Iris pigment epithelial cell (primary cell): ENCODE measurements around the gene EGLN2.
"Not testable (repeated sequence)": the region's sequence is repeated elsewhere in the genome, so short reads cannot be mapped to it uniquely, and the experiment has no call there.

Experiments used
- DNase-seq: peaks from one replicate; pipeline ENCODE4 v3.0.0-alpha.2; 2011; ENCODE audit warnings: low read depth

EGLN2 gene

DNA sequence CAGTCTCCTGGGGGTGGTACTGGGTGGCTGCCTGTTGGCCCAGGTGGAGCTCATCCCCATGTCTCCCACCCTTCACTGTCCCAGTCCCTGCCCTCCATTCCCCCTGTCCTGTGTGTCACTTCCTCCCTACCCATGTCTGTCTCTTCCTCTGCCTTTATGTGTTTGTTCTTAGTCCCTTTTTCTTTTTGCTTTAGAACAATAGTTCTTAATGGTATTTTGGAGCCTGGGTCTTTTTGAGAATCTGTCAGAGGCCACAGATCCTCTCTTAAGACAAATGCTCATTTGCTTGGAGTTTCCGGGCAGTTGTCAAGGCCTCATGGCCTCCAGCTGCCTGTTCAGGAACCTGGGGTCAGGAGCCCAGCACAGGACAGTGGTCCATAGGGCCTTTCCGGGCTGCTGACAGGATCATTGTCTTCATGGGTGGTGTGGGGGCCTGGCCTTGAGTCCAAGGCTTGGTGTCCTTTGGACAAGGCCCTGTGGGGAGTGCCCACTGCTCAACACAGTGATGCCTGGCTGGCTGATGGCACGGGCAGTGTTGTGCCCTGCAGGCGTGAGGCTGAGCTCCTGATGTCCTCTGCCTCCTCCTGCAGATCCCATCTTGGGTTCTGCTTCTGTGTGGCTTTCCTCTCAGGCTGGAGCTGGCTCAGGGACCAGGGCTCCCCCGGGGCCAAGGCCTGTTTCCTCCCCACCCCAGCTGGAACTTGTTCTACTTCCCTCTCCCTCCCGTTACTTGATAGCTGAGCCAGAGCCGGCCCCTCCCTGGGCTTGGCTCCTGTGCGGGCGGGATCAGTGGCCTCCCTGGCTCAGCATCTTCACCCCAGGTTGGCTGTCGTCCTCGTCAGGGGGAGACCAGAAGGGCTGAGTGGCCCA is 3.5 kb downstream of the EGLN2 start:
- no peak for DNase-seq

DNA sequence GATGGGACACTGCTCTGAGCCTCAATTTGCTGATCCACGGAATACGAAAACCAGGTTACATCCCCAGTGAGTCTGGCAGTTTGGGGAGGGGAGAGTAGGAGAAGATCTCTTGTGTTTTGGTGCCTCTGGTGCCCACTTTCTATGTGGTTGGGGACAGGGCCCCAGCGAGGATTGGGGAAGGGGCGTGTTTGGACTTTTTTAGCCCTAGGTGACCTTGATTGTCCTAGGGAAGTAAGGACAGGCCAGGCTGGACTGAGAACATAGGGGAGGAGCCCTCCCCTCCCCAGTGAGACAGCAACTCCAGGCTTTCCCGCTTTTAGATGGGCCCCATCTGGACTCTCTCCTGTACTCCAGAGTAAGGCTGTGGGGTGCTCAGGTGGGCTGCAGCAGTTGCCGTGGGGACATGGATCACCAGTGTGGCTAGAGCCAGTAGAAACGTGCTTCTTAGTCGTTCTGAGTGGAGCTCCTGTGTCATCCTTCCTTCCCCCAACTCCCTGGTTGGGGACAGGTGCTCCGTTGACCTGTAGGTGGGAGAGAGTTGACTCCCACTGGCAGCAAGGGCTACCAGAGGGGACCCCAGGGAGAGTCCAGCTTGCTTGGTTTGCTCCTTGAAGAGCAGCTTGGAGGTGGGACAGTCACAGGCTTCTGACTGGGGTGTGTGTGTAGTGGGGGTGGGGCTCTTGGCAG is 4.3 kb downstream of the EGLN2 start:
- DNase-seq = no peak

DNA sequence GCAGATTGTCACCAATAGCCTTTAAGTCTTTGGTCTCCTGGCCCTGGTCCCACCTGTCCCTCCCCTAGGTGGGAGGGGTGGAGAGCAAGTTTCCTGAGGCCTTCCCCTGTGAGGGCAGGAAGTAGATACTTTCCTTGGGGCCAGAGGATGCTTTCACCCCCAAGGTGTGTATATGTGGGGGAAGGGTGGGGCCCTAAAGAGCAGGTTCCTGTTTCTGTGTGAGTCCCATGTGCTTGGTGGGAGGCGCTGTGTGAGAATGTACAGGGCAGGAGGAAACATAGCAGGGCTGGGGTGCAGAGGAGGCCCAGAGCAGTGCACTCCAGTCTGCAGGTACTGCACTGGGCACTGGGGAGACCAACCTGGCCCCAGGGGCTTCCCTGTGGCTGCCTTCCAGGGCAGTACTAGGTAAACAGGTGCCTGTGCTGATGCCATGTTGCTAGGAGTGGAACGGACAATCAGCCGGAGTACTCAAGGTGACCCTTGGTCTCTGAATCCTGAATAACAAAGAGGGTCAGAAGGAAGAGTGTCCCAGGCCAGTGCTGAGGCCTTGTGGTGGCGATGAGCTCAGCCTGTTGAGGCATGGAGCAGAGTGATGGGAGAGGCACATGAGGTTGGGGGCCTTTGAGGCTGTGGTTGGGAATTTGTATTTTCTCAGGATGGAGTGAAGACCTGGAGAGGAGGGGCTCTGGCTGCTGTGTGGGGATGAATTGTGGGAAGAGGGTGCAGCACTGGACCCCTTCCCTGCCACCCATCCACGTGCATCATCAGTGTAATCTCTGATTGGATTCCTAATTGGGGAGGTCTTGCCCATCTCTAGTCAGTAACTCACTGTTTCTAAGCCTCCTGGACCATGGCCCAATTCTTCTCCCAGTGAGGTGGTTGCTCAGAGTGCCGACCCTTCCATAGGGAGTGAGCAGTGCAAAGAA is 5.1 kb downstream of the EGLN2 start:
- no peak for DNase-seq

- DNase-seq = no peak
Observed at GRCh38 chr19:40804783-40805242, 5.8 kb downstream of the EGLN2 start.

DNA sequence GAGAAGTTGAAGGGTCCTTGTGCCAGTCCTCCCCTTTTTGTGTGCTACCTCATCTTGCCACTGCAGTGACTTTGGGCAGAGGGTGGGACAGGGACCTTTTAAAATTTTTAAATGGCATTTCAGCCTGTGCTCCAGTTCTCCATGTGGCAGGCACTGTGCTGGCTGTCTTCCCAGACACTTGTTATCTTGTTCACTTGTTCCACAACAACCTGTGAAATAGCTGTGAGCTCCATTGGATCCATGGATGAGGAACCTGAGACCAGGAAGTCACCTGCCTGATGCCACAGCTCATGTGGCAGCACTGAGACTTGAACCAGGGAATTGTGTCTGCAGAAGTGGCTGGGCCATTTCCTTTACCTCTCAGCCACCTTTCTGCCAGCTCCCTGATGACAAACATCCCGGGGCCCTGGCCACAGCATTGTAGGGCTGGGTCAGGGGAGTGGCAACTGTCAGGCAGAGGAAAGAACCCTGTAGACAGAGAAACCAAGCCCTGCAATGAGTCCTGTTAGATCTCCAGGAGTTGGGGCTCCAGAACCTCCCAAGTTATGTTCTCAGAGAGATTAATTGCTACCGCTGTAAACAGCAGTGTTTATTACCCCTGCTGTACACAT is 6.4 kb downstream of the EGLN2 start:
- no peak for DNase-seq

- DNase-seq = peak; percentile 97
Observed at GRCh38 chr19:40806423-40807146, 7.6 kb downstream of the EGLN2 start.

DNA sequence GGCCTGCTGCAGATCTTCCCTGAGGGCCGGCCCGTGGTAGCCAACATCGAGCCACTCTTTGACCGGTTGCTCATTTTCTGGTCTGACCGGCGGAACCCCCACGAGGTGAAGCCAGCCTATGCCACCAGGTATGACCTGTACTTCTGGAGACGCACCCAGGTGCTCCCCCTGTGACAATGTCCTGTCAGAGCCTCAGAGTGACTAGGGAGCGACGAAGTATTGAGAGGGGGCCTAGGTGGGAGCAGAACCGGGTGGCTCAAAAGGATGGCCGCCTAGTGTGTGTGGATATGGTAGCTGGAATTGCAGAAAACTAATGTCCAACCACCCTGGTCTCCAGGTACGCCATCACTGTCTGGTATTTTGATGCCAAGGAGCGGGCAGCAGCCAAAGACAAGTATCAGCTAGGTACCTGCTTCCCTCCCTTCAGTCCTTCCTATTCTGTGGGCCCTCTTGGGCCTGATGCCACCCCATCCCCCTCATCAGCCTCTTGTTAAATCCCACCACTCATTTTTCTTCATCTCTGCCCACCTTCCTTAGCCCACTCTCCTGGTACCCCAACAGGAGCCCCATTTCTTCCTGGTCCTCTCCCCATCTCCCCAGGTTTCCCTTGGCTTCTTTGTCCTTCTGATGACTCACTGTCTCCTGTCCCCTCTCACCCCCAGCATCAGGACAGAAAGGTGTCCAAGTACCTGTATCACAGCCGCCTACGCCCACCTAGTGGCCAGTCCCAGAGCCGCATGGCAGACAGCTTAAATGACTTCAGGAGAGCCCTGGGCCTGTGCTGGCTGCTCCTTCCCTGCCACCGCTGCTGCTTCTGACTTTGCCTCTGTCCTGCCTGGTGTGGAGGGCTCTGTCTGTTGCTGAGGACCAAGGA is 8.4 kb downstream of the EGLN2 start:
- no peak for DNase-seq

DNA sequence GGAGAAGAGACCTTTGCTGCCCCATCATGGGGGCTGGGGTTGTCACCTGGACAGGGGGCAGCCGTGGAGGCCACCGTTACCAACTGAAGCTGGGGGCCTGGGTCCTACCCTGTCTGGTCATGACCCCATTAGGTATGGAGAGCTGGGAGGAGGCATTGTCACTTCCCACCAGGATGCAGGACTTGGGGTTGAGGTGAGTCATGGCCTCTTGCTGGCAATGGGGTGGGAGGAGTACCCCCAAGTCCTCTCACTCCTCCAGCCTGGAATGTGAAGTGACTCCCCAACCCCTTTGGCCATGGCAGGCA is 9.0 kb downstream of the EGLN2 start:
- no peak for DNase-seq

- no peak for DNase-seq
Observed at GRCh38 chr19:40808497-40808896, 9.5 kb downstream of the EGLN2 start.

- no peak for DNase-seq
Observed at GRCh38 chr19:40809358-40810086, 10.5 kb downstream of the EGLN2 start.

- DNase-seq = no peak
Observed at GRCh38 chr19:40810160-40810559, 11.2 kb downstream of the EGLN2 start.

- peak; percentile 87 for DNase-seq
Observed at GRCh38 chr19:40810649-40811408, 11.8 kb downstream of the EGLN2 start.

DNA sequence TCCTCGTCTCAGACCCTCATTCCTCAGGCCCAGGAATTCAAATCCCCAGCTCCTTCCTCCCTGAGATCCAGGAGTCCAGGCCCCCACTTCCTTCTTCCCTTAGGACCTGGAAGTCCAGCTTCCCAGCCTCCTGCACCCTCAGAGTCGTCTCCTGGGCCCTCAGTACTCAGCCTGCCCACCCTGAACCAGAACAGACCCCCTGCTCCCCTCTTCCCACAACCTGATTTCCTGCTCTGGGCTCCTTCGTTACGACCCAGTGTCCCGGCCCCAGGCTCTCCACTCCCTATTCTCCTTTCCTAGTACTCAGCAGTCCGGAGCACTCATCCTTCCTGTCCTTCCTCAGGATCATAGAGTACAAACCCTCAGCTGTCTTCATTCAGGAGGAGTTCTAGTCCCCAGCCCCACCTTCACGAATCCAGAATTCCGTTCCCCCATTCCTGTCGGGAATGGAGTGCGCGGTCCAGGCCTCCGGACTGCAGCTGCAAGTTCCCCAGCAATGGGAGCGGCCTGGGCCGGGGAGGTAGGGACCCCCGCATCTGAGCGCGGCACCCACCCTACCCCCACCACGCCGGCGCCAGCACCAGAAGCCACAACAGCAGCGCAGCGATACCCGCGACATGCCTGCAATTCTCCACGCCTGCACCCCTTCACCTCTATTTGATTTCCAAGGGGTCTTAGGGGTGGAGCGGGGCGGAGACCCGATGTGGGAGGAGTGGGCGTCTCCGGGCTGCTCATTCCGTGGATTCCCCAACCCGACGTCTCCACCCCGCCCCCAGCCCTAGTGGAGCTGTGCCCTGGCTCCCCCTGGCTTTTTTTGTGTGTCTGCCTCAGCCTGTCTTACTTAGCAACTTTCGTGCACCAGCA is 12.7 kb downstream of the EGLN2 start:
- no peak for DNase-seq

- DNase-seq = not testable (repeated sequence)
Observed at GRCh38 chr19:40812571-40812970, 13.6 kb downstream of the EGLN2 start.

- DNase-seq = no peak
Observed at GRCh38 chr19:40813182-40813581, 14.2 kb downstream of the EGLN2 start.

GRCh38 chr19:40815223-40815622 is 16.2 kb downstream of the EGLN2 start:
- no peak for DNase-seq

DNA sequence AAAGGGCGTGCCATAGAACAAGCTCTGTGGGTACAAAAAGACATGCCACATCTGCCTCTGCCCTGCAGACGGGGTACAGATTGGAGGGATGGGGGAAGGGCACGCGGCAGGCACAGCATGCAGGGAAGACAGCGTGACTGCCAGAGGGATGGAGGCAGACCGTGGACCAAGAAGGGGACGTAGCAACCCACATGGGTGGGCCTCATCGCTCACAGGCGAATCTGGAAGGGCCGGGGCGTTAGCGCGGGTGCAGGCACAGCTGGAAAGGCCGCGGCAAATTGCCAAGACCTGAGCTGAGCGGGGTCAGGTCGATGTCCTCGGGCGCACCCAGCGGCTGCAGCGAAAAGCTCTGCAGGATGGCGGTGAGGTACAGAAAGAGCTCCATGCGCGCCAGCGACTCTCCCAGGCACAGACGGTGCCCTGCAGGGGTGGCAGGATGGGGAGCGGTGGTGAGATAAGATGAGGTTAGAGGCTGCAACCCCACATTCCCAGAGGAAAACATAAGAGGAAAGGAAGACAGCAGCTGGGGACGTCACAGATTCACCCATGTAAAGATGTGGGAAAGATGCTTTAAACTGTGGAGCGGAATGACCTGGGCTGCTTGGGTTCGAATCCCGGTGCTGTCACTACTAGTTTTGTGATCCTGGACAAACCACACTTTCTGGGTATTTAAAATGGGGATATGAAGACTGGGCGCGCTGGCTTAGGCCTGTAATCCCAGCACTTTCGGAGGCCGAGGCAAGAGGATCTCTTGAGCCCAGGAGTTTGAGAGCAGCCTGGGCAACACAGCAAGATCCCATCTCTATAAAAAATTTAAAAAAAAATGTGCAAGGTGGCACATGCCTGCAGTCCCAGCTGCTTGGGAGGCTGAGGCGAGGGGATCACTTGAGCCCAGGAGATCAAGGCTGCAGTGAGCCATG is 19.7 kb downstream of the EGLN2 start:
- DNase-seq = not testable (repeated sequence)
